ENCODE measurements around the gene DIRAS2. TPM values are rescaled to one million over a fixed set of nuclear protein-coding genes. Genes with fewer than 3 reads are reported as not detected.

The DIRAS2 gene
- polyA plus RNA-seq, 1 experiment = not detected

GRCh38 chr9:90579181-90579580 is 63.4 kb downstream of the DIRAS2 start:
- DNase-seq (ENCODE audit: low read depth, low spot score) = no peak
- ChIA-PET POLR2A (no interaction called here), CTCF (interaction anchor here (0.7 kb wide), 1 partner anchor 598 kb away, joined by 5 read pairs; no protein-coding TSS in a partner anchor)
- no peak overlapping the region for H3K4me3 ChIP-seq (ENCODE audit: low read depth, low read length)
- H3K27ac ChIP-seq (ENCODE audit: low read depth, low read length) = no peak overlapping the region
- no peak for TF ChIP-seq CTCF (IDR thresholded peaks at IDR 0.05; ENCODE audit: low read depth, low read length)
- no peaks in the 10 kb centered on the region for H3K27me3 ChIP-seq (ENCODE audit: control insufficient read depth, insufficient read depth, low read length)
- H3K9me3 ChIP-seq (ENCODE audit: control insufficient read depth, insufficient read depth, low read length) = peaks cover 3% of the 10 kb centered on the region; the same call in 1 of the 2 replicates

DNA sequence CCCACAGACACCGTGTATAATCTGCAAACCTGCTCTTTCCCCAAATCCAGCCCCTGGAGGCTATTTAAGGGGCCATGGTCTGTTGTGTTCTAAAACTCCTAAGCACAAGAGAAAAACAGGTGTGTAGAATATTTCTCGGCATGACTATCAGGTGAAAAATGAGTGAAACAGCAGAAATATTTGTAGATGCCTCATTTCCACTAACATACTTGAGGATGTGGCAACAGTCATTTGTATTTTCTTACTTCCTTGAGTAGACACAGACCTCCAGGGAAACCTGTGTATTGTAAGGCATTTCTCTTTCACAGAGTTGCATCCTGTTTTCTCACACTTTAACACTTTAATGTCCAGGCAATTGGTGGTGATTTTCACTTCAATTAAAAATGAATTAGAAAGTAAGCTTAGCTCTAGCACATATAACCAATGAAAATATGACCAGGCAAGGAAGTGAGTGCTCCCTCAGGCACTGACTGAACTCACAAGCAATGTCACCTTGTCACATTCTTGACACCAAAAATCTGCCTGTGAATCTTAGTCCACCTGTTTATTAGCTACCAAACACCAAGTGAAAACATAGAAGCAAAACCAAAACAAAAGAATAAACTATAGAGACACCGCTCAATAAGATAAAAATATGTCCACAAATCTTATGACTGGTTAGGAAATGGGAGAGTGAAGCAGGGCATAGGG is 64.4 kb downstream of the DIRAS2 start:
- H3K27ac ChIP-seq (ENCODE audit: low read depth, low read length) = no peak overlapping the region
- H3K9me3 ChIP-seq (ENCODE audit: control insufficient read depth, insufficient read depth, low read length) = peaks cover 3% of the 10 kb centered on the region; the same call in 1 of the 2 replicates
- no peak for TF ChIP-seq CTCF (IDR thresholded peaks at IDR 0.05; ENCODE audit: low read depth, low read length)
- ChIA-PET POLR2A (no interaction called here), CTCF (no interaction called here)
- DNase-seq (ENCODE audit: low read depth, low spot score) = no peak
- no peak overlapping the region for H3K4me3 ChIP-seq (ENCODE audit: low read depth, low read length)
- H3K27me3 ChIP-seq (ENCODE audit: control insufficient read depth, insufficient read depth, low read length) = no peaks in the 10 kb centered on the region

DNA sequence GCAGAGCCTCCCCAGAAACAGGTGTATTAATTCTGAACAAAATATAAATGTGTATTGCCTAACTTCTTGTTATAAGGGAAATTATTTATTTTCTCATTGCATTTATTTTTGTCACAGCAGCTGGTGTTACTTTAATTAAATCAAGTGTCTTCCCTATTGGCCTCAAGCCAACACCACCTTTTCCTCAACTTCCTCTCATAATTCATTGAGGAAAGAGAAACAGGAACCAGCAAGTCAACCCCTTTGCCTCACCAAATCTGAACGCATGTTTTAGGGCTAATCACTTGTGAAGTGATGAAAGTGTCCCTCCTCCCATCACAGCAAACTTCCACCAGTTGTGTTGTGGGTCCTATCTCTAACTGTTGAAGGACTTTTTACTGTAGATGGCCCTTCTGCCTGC is 73.1 kb downstream of the DIRAS2 start:
- Histone ChIP-seq H3K4me3 (ENCODE audit: low read depth, low read length) (no peak overlapping the region), H3K9me3 (ENCODE audit: control insufficient read depth, insufficient read depth, low read length) (no peaks in the 10 kb centered on the region), H3K27ac (ENCODE audit: low read depth, low read length) (no peak overlapping the region), H3K27me3 (ENCODE audit: control insufficient read depth, insufficient read depth, low read length) (no peaks in the 10 kb centered on the region)
- no peak for DNase-seq (ENCODE audit: low read depth, low spot score)
- TF ChIP-seq CTCF (IDR thresholded peaks at IDR 0.05; ENCODE audit: low read depth, low read length) = no peak
- ChIA-PET CTCF (no interaction called here), POLR2A (no interaction called here)

- H3K9me3 ChIP-seq (ENCODE audit: control insufficient read depth, insufficient read depth, low read length) = no peaks in the 10 kb centered on the region
- H3K27ac ChIP-seq (ENCODE audit: low read depth, low read length) = no peak overlapping the region
- ChIA-PET CTCF (no interaction called here), POLR2A (no interaction called here)
- no peak overlapping the region for H3K4me3 ChIP-seq (ENCODE audit: low read depth, low read length)
- no peak for TF ChIP-seq CTCF (IDR thresholded peaks at IDR 0.05; ENCODE audit: low read depth, low read length)
- no peak for DNase-seq (ENCODE audit: low read depth, low spot score)
- H3K27me3 ChIP-seq (ENCODE audit: control insufficient read depth, insufficient read depth, low read length) = no peaks in the 10 kb centered on the region
Measured at GRCh38 chr9:90568667-90569066, 74.0 kb downstream of the DIRAS2 start.

DNA sequence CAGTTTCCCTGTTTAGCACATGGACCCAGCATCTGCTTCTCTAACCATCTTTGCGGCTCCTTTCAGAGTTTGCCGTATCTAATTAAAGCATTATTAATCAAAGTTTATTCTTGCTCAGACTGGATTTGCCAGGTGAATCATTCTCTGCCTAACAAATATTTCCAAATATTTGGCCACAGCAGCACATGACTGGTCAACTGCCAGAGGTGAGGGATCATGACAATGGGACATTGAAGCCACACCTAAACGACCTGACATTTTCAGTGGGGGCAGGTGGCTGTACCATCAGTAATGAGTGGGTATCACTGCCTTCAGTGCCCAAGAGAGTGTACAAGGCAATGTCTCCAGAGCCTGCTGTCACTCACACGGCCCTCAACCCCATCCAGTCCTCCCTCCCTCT is 80.4 kb downstream of the DIRAS2 start:
- ChIA-PET POLR2A (no interaction called here), CTCF (no interaction called here)
- DNase-seq (ENCODE audit: low read depth, low spot score) = no peak
- Histone ChIP-seq H3K27ac (ENCODE audit: low read depth, low read length) (no peak overlapping the region), H3K9me3 (ENCODE audit: control insufficient read depth, insufficient read depth, low read length) (no peaks in the 10 kb centered on the region), H3K4me3 (ENCODE audit: low read depth, low read length) (no peak overlapping the region), H3K27me3 (ENCODE audit: control insufficient read depth, insufficient read depth, low read length) (no peaks in the 10 kb centered on the region)
- TF ChIP-seq CTCF (IDR thresholded peaks at IDR 0.05; ENCODE audit: low read depth, low read length) = no peak

Other genes with a start within 250 kb of the DIRAS2 start
- gene SYK, start 159.0 kb upstream of the DIRAS2 start, polyA plus RNA-seq (2011; rRNA removed) = not detected in 2 replicates

Measured in AG04450 (cell line).